NCI-H446 (cell line): ENCODE measurements around the gene CBX5.

Experiments used
- DNase-seq, 2 experiments: peaks; one replicate each; lab custom pipeline; 2025; lab: John Stamatoyannopoulos, UW

Gene CBX5

GRCh38 chr12:54225666-54226065, 54.3 kb downstream of the CBX5 start:
- DNase-seq, result no peak

GRCh38 chr12:54222609-54223008, 57.3 kb downstream of the CBX5 start:
- DNase-seq, result no peak

GRCh38 chr12:54221402-54221984, 58.4 kb downstream of the CBX5 start:
- DNase-seq, result no peak

- DNase-seq, result no peak
These were observed 59.4 kb downstream of the CBX5 start for GRCh38 chr12:54220567-54220966.

- DNase-seq, result peak; percentile 35 to 77
These were observed 59.8 kb downstream of the CBX5 start for GRCh38 chr12:54220092-54220557.

GRCh38 chr12:54217774-54218241, 62.1 kb downstream of the CBX5 start:
- DNase-seq, result no peak

GRCh38 chr12:54216797-54217661, 62.9 kb downstream of the CBX5 start:
- DNase-seq, result peak; percentile 88 to 90

- peak in 1 of 2 experiments; percentile 25 for DNase-seq
These were observed 63.7 kb downstream of the CBX5 start for GRCh38 chr12:54215989-54216796.

- DNase-seq, result peak; percentile 73 to 93
These were observed 65.1 kb downstream of the CBX5 start for GRCh38 chr12:54214553-54215406.

- no peak for DNase-seq
These were observed 66.8 kb downstream of the CBX5 start for GRCh38 chr12:54213079-54213478.

- no peak for DNase-seq
These were observed 68.0 kb downstream of the CBX5 start for GRCh38 chr12:54211920-54212319.

GRCh38 chr12:54210400-54210790, 69.5 kb downstream of the CBX5 start:
- DNase-seq, result no peak

- DNase-seq, result no peak
These were observed 71.3 kb downstream of the CBX5 start for GRCh38 chr12:54208591-54208990.

- DNase-seq, result peak; percentile 23 to 81
These were observed 72.2 kb downstream of the CBX5 start for GRCh38 chr12:54207539-54208294.

GRCh38 chr12:54206791-54207190, 73.1 kb downstream of the CBX5 start:
- DNase-seq, result peak in 1 of 2 experiments; percentile 14

GRCh38 chr12:54204316-54204715, 75.6 kb downstream of the CBX5 start:
- DNase-seq, result no peak

- peak; percentile 59 to 74 for DNase-seq
These were observed 78.7 kb downstream of the CBX5 start for GRCh38 chr12:54201001-54201794.

- DNase-seq, result no peak
These were observed 79.5 kb downstream of the CBX5 start for GRCh38 chr12:54200412-54200811.

GRCh38 chr12:54199917-54200316, 80.0 kb downstream of the CBX5 start:
- DNase-seq, result no peak

- no peak for DNase-seq
These were observed 80.9 kb downstream of the CBX5 start for GRCh38 chr12:54199034-54199433.
